Measurements from ENCODE around the gene ADM2. TPM values are rescaled to one million over a fixed set of nuclear protein-coding genes. Genes with fewer than 3 reads are reported as not detected.

Gene ADM2
- total RNA-seq, 1 donor from 2014 or later = not detected

Other genes with a start within 250 kb of the ADM2 start
- 45.4 TPM for gene TUBGCP6, start 236.5 kb upstream of the ADM2 start, total RNA-seq
- 29.2 TPM for gene HDAC10, start 230.3 kb upstream of the ADM2 start, total RNA-seq
- gene MAPK12, start 219.9 kb upstream of the ADM2 start, total RNA-seq = 15.0 TPM
- 7.4 TPM for gene MAPK11, start 211.2 kb upstream of the ADM2 start, total RNA-seq
- 180 TPM for gene PLXNB2, start 173.9 kb upstream of the ADM2 start, total RNA-seq
- 2.7 TPM for gene DENND6B, start 154.5 kb upstream of the ADM2 start, total RNA-seq
- 49.1 TPM for gene PPP6R2, start 138.2 kb upstream of the ADM2 start, total RNA-seq
- gene SBF1, start 6.5 kb upstream of the ADM2 start, total RNA-seq = 37.3 TPM
- not detected for gene MIOX, start 5.3 kb downstream of the ADM2 start, total RNA-seq
- 57.0 TPM for gene LMF2, start 26.2 kb downstream of the ADM2 start, total RNA-seq
- 45.7 TPM for gene NCAPH2, start 26.7 kb downstream of the ADM2 start, total RNA-seq
- 25.0 TPM for gene SCO2, start 44.1 kb downstream of the ADM2 start, total RNA-seq
- gene TYMP, start 48.5 kb downstream of the ADM2 start, total RNA-seq = 82.0 TPM
- gene KLHDC7B, start 64.4 kb downstream of the ADM2 start, total RNA-seq = 0.49 TPM
- gene SYCE3, start 81.4 kb downstream of the ADM2 start, total RNA-seq = not detected
- 29.2 TPM for gene CPT1B, start 96.9 kb downstream of the ADM2 start, total RNA-seq
- 51.6 TPM for gene CHKB, start 101.3 kb downstream of the ADM2 start, total RNA-seq
- 3.2 TPM for gene MAPK8IP2, start 119.2 kb downstream of the ADM2 start, total RNA-seq
- gene ARSA, start 146.6 kb downstream of the ADM2 start, total RNA-seq = 44.2 TPM
- 20.4 TPM for gene SHANK3, start 191.3 kb downstream of the ADM2 start, total RNA-seq

Data from vagina (tissue), 1 donor.